Stimulated activated CD4-positive, alpha-beta T cell treated with anti-CD3 and anti-CD28 coated beads, Interleukin-12 subunit alpha, Interleukin-12 subunit beta, amount 100 ng/mL, for 48 hours (primary cell): ENCODE data around the gene RASGEF1C.
A peak's percentile ranks its signal among the peaks of the same experiment; 100 is the strongest.

Source experiments
- DNase-seq, 3 donors: peaks; one replicate each; pipeline ENCODE4 v3.0.0-alpha.2; 2020; ENCODE audit warnings: low read depth in 2 of 3, low spot score in 1 of 3

Gene RASGEF1C

GRCh38 chr5:180086816-180087399 is 122.1 kb downstream of the RASGEF1C start:
- DNase-seq: no peak

- no peak for DNase-seq
These were observed 123.2 kb downstream of the RASGEF1C start for GRCh38 chr5:180085837-180086236.

DNA sequence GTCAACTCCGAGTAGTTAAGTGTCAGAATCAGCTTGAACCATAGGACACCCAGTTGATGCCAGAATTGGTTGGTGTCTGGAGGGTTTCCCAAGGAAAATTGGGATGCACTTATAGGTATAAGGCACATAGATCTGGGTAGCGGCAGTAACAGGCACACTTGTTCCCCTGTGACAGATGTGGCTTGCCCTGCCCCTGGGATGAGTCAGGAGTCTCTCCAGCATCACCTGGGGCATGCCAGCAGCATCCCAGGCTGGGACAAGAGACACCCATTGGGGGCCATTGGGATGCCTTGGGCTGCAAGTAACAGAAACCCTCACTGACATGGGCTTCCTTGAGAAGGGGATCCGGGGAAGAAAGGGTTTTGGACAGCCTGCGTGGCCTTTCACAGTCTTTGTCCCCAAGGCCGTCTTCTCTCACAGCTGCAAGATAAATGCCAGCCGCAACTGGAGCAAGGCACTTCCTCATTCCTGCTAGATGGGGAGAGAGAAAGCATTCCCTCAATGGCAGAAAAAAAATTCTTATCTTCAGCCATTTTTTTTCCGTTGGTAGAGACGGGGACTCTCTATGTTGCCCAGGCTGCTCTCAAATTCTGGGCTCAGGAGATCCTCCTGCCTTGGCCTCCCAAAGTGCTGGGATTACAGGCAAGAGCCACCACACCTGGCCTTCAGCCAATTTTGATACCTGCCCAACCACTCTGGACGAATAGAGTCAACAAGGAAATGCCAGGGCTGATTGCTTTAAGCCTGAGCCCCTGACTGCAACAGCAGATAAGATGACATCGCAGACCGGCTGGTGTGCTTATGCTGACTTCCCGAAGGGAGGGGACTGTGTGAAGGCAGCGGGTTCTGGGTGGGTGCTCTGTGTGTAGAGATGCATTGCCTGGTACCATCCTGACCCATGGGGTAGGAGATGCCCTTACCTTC is 124.1 kb downstream of the RASGEF1C start:
- no peak for DNase-seq

DNA sequence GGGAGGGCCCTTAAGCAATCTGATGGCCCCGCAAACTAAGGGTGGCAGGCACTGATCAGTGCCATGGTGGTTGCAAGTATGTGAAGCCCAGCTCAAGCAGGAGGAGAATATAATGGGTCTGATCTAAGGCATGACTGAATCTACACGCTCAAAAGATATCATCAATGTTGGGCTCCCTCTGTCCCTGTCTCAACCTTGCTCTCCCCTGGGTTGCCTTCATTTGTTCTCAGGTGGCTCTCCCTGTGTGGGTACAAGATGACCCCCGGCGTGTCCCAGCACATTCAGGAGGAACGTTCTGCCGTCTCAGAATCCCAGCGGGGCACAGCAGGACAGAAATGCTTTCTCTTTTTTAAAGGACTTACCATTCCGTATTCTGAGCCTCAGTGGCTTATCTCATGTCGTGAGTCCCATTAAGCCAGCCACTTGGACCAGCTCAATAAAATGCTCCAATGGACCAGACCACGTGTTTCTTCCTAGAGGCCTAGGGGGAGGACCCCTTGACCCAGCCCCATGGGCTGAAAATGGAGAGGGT is 125.4 kb downstream of the RASGEF1C start:
- DNase-seq: no peak

DNA sequence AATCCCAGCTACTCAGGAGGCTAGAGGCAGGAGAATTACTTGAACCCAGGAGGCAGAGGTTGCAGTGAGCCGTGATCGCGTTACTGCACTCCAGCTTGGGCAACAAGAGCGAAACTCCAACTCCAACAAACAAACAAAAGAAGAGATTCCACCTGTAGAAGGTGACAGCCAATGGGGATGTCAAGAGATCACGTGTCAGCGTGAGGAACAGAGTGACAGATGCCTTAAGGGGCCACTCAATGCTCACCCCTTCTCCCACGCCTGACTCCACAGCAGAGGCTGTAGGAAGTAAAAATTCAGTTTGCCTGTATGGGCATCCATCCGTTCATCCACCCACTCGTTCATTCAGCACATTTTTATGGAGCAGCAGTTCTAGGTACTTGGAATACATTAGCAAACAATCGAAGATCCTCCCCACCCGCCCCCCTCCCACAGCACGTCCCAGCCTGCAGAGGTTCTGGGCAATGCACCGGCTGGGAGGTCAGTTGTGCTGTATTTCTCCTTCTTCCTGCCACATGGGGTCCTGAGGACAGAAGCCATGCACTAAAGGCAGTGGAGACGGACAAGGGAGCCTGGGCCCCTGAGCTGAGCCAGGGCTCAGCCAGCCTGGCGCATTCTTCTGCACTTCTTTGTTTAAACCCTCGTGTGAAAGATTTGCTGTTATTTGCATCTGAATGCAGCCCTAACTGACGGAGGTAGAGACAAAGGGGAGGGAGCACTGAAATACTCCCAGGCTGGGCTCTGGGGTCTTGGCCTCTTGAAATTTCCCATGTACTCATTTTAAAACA is 126.2 kb downstream of the RASGEF1C start:
- no peak for DNase-seq

GRCh38 chr5:180081481-180081880 is 127.5 kb downstream of the RASGEF1C start:
- no peak for DNase-seq

- peak; percentile 14 to 50 (median 37) for DNase-seq
These were observed 128.3 kb downstream of the RASGEF1C start for GRCh38 chr5:180080486-180081280.

DNA sequence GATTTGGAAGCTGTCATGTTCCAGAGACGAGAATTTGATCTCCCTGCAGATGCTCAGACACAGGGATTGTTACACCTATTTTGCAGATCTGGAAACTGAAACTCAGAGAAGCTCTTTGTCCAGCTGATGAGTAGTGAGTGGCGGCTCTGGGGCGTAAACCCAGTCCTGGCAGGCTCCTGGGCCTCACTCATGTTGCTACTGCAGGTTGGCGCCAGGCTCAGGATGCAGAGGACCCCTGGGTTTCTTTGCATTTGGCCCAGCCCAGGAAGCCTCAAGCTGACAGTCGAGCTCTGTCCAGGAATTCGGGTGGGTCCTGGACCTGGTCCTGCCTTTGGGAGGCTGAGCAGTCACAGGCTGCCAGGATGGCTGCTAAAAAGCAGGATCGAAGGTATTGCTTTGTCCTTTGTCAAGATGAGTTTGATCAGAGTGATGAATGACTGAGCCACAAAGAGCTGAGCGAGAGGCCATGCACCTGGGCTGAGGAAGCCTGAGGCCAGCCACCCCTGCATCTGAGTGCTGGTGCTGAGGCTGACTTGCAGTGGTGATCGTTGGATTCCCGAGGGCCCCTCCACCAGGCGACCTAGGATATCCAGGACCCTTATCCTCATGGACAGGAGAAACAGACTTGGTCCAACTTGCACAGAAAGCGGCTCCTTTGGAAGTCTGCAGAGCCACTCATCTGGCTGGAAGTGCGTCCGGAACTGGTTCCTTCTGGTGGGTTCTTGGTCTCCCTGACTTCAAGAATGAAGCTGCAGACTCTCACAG is 129.1 kb downstream of the RASGEF1C start:
- DNase-seq: no peak

GRCh38 chr5:180078348-180078747 is 130.7 kb downstream of the RASGEF1C start:
- no peak for DNase-seq

DNA sequence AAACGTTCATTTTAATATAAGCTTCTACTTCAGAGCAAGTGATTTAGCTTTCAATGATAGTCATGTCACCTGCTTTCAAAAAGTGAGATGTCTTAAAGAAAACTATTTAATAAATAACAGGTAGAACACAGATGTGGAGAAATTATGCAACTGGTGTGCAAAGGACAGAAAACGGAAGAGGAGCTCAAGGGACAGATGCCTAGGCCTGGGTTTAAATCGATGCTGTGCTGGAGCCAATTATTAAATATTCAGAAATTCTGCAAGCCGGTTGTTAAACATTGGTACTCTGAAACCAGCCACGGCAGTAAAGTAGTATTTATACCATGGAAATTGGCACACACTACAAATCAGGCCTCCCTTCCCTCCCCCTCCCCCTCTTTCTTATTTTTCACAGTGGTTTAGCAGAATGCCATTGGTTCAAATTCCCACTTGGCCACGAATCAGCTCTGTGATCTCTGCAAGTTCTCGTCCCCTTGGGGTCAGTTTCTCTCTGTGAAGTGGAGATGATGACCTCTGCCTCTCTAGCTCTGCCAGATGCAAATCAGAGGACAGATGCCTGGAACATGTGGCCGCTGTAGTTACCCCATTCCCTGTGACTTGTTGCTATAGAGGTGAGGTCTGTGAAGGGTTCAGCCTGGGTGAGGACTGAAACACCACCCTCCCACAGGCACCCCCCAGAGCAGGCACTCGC is 131.3 kb downstream of the RASGEF1C start:
- no peak for DNase-seq

DNA sequence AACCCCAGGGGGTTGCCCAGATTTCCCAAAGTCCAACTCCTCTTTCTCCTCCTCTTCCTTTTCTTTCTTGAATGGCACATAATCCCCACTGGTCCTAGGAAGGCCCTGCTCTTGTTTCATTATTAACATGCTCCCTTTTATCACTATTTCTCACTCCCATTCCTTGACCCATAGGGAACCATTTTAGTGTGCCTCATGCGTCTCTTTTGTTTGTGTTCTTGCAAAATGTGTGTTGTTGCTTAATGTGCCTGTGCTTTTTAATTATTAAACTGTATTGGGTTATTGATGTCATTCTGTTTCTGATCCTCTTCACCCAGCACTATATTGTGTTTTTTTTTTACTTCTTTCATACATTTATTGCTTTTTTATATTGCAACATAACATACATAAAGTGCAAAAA is 133.3 kb downstream of the RASGEF1C start:
- no peak for DNase-seq

DNA sequence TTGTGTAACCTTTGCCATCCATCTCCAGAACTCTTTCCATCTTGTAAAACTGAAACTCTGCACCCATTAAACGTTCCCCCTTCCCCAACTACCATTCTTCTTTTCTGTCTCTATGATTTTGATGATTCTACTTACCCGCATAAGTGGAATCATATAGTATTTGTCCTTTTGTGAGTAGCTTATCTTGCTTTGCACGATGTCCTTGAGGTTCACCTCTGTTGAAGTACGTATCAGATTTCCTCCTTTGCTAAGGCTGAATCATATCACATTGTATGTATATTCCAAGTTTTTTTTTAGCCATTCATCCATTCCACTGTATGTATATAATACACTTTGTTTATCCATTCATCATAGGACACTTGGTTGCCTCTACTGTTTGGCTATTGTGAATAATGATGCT is 134.5 kb downstream of the RASGEF1C start:
- DNase-seq: no peak

DNA sequence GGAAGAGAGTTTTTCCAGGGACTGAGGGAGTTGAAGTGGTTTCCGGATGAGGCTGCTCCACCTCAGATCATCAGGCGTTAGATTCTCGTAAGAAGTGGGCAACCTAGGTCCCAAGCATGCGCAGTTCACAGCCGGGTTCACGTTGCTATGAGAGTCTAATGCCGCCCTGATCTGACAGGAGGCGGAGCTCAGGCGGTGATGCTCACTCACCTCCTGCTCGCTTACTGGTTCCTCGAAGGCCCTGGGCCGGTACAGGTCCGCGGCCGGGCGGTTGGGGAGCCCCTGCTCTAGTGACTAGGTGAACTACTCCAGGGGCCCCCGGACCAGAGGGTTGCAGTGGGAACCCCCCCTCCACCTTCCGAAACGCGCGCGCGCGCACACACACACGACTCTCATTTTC is 136.5 kb downstream of the RASGEF1C start:
- DNase-seq: no peak

GRCh38 chr5:180072256-180072548 is 136.8 kb downstream of the RASGEF1C start:
- DNase-seq: no peak

- peak; percentile 77 to 85 (median 78) for DNase-seq
These were observed 137.3 kb downstream of the RASGEF1C start, which contains the start of gene RNF130 for GRCh38 chr5:180071531-180072255. TSS of gene RNF130 (minus strand) at chr5:180071759. CDS start at chr5:180071702, 57 bp downstream.

GRCh38 chr5:180070756-180071530 is 138.1 kb downstream of the RASGEF1C start:
- DNase-seq: no peak

GRCh38 chr5:180069589-180070247 is 139.3 kb downstream of the RASGEF1C start:
- DNase-seq: no peak
